LHCN-M2 (cell line): ENCODE measurements around the gene DEFB127. TPM values are rescaled to one million over a fixed set of nuclear protein-coding genes. Genes with fewer than 3 reads are reported as not detected.
"Not testable (repeated sequence)": the region's sequence is repeated elsewhere in the genome, so short reads cannot be mapped to it uniquely, and the experiment has no call there.

Experiments used
- DNase-seq: peaks from one replicate; pipeline ENCODE4 v3.0.0-alpha.2; 2012; ENCODE audit warnings: low read depth
- polyA plus RNA-seq: library from polyadenylated mRNA; unstranded; fragments of >200 nt; gene quantifications from one replicate; pipeline ENCODE4 v1.2.1, GENCODE V29; 2012; ENCODE audit warnings: missing spikeins
- total RNA-seq: library from RNA; depleted of rRNA; stranded (reverse); fragments of >200 nt; gene quantifications from 2 replicates; pipeline ENCODE4 v1.2.3, GENCODE V29; 2014; rRNA removed

Gene DEFB127
- total RNA-seq: not detected in 2 replicates
- polyA plus RNA-seq: not detected

- no peak for DNase-seq
These were observed at the start of gene DEFB127 for GRCh38 chr20:157154-157553. Gene DEFB127, plus strand, starts transcription at chr20:157454. Its CDS starts 91 bp downstream, at chr20:157545.

GRCh38 chr20:112396-112795 lies 44.9 kb upstream of the DEFB127 start:
- peak; percentile 3 for DNase-seq

- no peak for DNase-seq
These were observed 39.7 kb upstream of the DEFB127 start for GRCh38 chr20:117518-117917.

- not testable (repeated sequence) for DNase-seq
These were observed 27.4 kb upstream of the DEFB127 start for GRCh38 chr20:129786-130323.

GRCh38 chr20:137668-138490 lies 19.4 kb upstream of the DEFB127 start:
- peak; percentile 2 for DNase-seq

DNA sequence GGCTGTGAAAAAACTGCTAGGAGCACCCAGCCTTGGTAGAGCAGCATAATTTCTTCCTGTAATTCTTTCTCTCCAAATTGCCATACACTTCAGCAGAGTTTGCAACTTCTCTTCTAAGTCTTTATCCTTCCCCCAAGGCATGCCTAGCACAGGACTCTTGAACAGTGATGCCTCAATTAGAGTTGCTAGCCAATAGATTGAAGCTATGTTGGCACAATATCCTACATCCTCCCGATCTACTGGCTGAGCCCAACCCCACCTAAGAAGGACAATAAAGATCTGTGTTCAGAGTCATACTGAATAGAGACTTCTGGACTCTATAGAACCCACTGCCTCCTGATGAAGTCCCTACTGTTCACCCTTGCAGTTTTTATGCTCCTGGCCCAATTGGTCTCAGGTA lies 15.0 kb upstream of the DEFB127 start, which contains the start of gene DEFB126:
Gene DEFB126, plus strand, starts transcription at position 301 of the 400 bp plus-strand sequence. Its CDS starts 39 bp downstream, at position 340.
- no peak for DNase-seq

- no peak for DNase-seq
These were observed 11.4 kb upstream of the DEFB127 start for GRCh38 chr20:145877-146276.

DNA sequence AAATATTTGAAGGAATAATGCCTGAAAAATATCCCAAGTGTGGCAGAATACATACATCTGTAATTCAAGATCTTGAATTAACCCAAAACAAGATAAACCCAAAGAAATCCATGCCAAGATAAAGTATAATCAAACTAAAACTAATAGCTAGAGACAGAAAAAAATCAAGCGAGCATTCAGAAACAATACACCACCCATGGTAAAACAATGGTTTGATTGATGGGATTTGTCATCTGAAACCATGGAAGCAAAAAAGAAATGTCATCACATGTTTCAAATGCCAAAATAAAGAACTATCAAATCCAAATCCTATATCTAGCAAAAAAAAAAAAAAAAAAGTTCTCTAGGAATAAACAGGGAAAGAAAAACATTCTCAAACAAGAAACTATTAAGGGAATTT lies 5.1 kb upstream of the DEFB127 start:
- DNase-seq: no peak

- DNase-seq: no peak
These were observed 7.4 kb downstream of the DEFB127 start for GRCh38 chr20:164618-165017.

DNA sequence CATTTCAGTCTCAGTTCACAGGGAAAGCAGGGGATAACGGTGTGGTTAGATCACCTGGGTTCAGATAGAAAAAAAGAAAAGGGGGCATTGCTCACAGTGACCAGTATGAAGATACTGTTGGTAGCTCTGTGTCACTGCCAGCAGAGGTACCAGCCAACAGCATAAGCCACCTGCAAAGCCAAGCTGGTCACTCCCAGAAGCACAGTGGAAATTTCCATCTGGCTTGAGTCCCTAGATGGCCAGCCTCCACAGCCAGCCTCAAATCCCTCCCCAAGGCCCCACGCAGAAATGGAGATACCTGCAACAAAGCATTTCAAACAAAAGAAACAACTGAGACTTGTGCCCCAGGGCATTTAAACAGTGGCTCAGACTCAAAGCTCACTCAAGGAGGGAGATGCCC lies 11.6 kb downstream of the DEFB127 start:
- DNase-seq: no peak

GRCh38 chr20:184288-184687 lies 27.0 kb downstream of the DEFB127 start:
- no peak for DNase-seq

DNA sequence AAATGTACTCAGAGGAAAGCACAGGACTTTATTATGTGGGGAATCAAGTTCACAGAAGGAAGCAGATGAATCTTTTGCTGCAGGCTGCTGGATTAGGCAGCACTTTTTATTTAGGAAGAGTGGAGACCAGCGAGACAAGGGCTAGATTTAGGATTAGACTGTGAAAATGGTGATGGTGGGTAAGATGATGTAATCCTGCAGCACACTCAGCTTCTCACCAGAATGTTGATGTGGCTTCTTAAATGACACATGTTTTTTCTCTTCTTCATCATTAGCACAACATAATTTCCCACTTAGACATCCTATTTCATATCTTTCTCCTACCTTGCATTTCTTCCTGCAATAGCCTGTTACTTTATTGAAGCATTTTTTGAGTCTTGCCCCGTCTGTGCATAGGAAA lies 30.5 kb downstream of the DEFB127 start:
- DNase-seq: no peak

- DNase-seq: no peak
These were observed 32.4 kb downstream of the DEFB127 start, which contains the start of gene DEFB128 for GRCh38 chr20:189611-190010. Gene DEFB128, minus strand, starts transcription at chr20:189711. Its CDS starts 88 bp downstream, at chr20:189623.

DNA sequence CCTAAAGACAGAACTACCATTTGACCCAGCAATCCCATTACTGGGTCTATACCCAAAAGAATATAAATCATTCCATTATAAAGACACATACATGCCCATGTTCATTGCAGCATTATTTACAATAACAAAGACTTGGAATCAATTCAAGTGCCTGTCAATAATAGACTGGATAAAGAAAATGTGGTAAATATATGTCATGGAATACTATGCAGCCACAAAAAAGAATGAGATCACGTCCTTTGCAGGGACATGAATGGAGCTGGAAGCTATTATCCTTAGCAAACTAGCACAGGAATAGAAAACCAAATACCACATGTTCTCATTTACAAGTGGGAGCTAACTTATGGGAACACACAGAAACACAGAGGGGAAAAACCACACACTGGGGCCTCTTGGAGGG lies 41.0 kb downstream of the DEFB127 start:
- no peak for DNase-seq

DNA sequence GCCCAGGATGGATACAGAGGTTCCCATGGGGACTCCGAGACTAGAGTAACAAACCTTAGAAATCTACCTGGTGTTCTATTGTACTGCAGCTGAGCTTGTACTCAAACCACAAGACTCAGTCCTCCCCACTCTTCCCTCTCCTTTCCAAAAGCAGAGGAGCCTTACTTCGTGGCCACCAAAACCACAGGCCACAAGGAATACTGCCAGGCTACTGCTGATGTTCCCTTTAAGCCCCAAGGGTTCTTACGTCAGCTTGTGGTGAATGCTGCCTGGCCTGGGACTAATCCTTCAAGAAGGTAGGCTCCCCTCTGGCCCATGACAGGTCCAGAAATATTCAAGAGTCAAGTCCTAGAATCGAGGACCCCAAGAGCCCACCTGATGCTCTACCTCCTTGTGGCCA lies 42.7 kb downstream of the DEFB127 start:
- DNase-seq: peak; percentile 22

DNA sequence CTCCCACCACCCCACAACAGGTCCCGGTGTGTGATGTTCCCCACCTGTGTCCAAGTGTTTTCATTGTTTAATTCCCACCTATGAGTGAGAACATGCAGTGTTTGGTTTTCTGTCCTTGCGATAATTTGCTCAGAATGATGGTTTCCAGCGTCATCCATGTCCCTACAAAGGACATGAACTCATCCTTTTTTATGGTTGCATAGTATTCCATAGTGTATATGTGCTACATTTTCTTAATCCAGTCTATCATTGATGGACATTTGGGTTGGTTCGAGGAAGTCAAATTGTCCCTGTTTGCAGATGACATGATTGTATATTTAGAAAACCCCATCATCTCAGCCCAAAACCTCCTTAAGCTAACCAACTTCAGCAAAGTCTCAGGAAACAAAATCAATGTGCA lies 46.4 kb downstream of the DEFB127 start:
- DNase-seq: not testable (repeated sequence)

Other genes starting within 250 kb of the DEFB127 start
- gene DEFB125, start 69.8 kb upstream of the DEFB127 start, total RNA-seq: not detected in 2 replicates
- not detected in 2 replicates for gene DEFB126, start 14.9 kb upstream of the DEFB127 start, total RNA-seq
- not detected in 2 replicates for gene DEFB128, start 32.3 kb downstream of the DEFB127 start, total RNA-seq
- not detected in 2 replicates for gene DEFB129, start 69.8 kb downstream of the DEFB127 start, total RNA-seq
- not detected in 2 replicates for gene DEFB132, start 100.3 kb downstream of the DEFB127 start, total RNA-seq
- 2.5 and 2.8 TPM in 2 replicates for gene C20orf96, start 133.3 kb downstream of the DEFB127 start, total RNA-seq
- gene ZCCHC3, start 140.1 kb downstream of the DEFB127 start, total RNA-seq: 14.0 and 15.9 TPM in 2 replicates
- 8.2 and 9.9 TPM in 2 replicates for gene SOX12, start 168.1 kb downstream of the DEFB127 start, total RNA-seq
- gene NRSN2, start 189.7 kb downstream of the DEFB127 start, total RNA-seq: 59.2 and 65.6 TPM in 2 replicates
- gene TRIB3, start 223.3 kb downstream of the DEFB127 start, total RNA-seq: 1.3 and 1.6 TPM in 2 replicates